UCSD-AML1 (cell line): Measurements from ENCODE around the gene XRCC4.

Experiments used
- DNase-seq: peaks from one replicate; lab custom pipeline; 2025; ENCODE audit not compliant: unreplicated experiment; lab: John Stamatoyannopoulos, UW

The XRCC4 gene

GRCh38 chr5:83375049-83375745 lies 297.9 kb downstream of the XRCC4 start:
- DNase-seq: no peak

- DNase-seq: no peak
These were observed 299.1 kb downstream of the XRCC4 start for GRCh38 chr5:83376461-83376860.

DNA sequence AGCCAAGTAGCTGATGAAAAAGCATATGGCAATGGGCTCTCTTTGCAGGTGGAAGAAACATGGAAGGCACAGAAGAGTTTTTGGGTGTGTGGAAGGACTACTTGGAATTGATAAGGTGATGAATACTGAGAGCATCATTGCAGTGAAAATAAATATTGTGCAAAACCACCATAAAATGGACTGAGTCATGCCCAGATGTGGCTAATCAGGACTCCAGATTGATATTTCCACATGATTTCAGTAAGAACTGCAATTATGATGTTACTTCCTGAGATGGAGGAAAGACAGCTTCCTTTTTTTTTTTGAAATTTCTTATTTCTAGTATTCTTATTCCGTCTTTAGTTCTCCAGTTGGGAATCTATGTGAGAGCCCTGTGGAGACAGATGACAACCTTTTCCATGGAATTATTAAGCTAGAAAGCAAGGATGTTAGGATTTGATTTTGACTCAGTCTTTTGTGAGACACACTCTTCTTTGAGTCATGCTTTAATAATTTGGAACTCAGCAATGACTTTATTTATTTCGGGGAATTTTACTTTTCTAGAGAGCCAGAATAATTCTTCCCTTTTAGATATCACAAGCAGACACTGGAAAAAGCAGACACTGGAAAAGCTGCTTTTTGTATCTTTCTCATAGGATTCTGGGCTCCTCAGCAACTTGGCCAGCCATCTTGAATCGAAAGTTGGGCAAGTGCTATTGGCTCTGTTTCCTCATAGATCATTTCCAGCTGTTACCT lies 300.0 kb downstream of the XRCC4 start:
- DNase-seq: no peak

GRCh38 chr5:83378624-83379289 lies 301.4 kb downstream of the XRCC4 start:
- no peak for DNase-seq

DNA sequence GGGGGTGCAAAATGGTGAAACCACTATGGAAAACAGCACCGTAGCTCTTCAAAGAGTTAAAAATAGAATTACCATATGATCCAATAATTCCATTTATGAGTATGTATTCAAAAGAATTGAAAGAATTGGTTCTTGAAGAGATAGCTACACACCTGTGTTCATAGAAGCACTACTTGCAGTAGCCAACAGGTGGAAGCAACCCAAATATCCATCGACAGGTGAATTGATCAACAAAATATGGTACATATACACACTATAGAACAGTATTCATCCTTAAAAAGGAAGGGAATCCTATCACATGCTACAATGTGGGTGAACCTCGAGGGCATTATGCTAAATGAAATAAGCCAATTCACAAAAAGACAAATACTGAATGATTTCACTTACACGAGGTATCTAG lies 308.5 kb downstream of the XRCC4 start:
- no peak for DNase-seq

- no peak for DNase-seq
These were observed 309.7 kb downstream of the XRCC4 start for GRCh38 chr5:83387041-83387440.

DNA sequence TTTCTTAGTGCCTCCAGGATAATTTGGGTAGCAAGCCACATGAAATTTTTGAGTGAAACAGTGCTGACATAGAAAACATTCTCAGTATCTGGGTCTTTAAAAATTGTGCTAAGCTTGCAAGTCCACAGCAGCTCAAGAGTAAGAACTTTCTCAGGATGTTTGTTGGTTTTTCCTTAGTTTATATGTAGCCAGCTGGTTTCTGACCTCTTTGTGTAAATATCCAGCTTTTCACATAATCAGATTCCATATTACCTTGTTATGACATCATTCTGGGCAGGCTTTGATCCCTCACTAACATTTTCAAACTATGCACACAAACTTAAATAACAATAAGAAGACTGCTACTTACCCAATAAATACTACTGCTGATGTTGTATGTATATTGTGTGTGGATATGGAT lies 311.3 kb downstream of the XRCC4 start:
- no peak for DNase-seq

- DNase-seq: no peak
These were observed 315.6 kb downstream of the XRCC4 start for GRCh38 chr5:83392766-83393503.

DNA sequence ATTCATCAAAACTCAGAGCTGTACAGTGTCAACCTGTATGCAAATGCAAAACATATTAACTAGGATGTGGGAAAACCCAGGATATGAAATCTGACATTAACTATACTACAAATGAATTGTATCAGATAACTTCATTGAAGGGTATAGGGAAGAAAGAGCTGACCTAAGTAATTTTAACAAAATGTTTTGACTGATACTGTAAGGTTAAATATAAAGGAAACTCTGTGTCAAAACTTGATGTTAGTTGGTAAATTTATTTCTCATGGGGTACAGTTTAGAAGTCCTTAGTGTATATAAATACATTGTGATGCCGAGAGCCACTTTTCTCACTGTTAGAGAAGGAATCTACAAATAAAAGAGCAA lies 316.1 kb downstream of the XRCC4 start:
- no peak for DNase-seq

DNA sequence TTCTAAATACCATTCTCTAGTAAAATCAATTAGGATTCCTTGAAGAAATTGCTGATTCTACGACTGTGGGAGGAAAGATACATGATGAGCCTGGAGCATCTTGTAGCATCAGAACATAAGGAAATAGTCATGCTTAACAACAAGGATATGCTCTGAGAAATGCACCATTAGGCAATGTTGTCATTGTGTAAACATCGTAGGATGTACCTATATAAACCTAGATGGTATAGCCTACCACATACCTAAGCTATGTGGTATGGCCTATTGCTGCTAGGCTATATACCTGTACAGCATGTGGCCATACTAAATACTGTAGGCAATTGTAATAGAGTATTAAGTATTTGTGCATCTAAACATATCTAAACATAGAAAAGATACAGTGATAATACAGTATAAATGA lies 316.8 kb downstream of the XRCC4 start:
- DNase-seq: no peak

DNA sequence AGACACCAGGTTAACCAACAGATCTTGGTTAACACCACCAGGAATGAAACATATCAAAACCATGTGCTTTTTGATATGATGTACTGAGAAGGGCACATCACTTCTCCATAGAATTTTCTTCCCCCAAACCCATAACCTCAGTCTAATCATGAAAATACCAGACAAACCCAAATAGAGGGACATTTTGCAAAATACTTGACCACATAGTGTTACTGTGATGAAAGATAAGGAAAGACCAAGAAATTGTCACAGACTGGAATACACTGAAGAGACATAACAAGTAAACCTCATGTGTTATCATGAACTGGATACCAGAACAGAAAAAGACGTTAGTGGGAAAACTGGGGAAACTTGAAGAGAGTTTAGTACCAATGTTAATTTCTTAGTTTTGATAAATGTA lies 319.3 kb downstream of the XRCC4 start:
- no peak for DNase-seq

DNA sequence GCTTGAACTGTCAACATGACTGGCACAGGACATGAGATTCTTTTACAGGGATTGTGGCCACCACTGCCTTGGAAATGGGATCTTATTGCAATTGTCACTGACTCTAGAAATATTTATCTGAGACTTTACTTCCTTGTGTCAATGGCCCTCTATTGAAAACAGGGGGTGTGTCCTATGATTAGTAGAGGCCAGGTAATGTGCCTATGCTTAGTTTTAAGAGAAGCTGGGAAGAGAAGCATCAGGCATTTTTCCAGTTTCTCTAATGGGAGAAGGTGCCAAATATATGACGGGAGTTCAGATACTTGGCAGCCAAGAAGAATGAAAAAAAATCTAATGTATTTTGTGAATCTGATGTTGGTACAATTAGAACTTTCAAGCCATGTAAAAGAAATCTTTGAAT lies 320.3 kb downstream of the XRCC4 start:
- no peak for DNase-seq

DNA sequence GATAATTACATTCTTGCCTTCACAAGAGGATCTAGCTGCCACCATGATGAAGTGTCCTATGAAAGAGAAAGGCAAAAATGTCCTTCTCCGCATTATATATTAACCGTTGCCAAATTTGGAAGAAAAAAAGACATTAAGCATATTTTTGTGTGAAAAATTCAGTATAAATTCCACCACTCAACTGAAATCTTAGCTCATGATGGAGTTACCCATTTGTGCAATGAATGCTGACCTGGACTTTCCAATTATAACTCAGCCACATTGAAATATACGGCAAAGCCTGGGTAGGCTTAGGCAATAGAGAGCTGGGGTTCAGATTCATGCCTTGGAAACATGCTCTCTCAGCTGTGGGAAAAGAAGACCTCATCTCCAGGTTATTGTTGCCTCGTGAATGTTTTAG lies 322.9 kb downstream of the XRCC4 start:
- no peak for DNase-seq

GRCh38 chr5:83400701-83401100 lies 323.4 kb downstream of the XRCC4 start:
- DNase-seq: no peak

- no peak for DNase-seq
These were observed 323.9 kb downstream of the XRCC4 start for GRCh38 chr5:83401122-83401731.

GRCh38 chr5:83401775-83402174 lies 324.4 kb downstream of the XRCC4 start:
- no peak for DNase-seq
